Tibial nerve (tissue), 4 donors: ENCODE measurements around the gene FAM171A1. TPM values are rescaled to one million over a fixed set of nuclear protein-coding genes. Genes with fewer than 3 reads are reported as not detected.
"Not testable (repeated sequence)": the region's sequence is repeated elsewhere in the genome, so short reads cannot be mapped to it uniquely, and the experiment has no call there.

Experiments used
- DNase-seq, 2 donors: peaks; one replicate each; pipeline ENCODE4 v3.0.0-alpha.2; 2019; ENCODE audit warnings: low spot score in 2 of 2
- H3K27ac ChIP-seq, 4 donors: fragments of 200-600 bp; sonication (generic) in 3 of 4; one replicate each; pipeline ENCODE4 v1.5.1; 2017 to 2019; ENCODE audit warnings: mild to moderate bottlenecking in 1 of 4
- H3K27me3 ChIP-seq, 2 donors: fragments of 200-600 bp; sonication (generic) in 1 of 2; one replicate each; pipeline versions ENCODE4 v1.5.1 to v1.6.0; 2017 to 2019
- H3K36me3 ChIP-seq, 3 donors: fragments of 200-600 bp; sonication (generic); one replicate each; pipeline ENCODE4 v1.5.1; 2018 to 2019
- H3K4me1 ChIP-seq, 4 donors: fragments of 200-600 bp; sonication (generic) in 3 of 4; one replicate each; pipeline ENCODE4 v1.5.1; 2017 to 2019
- H3K4me3 ChIP-seq, 4 donors: fragments of 200-600 bp; sonication (generic) in 3 of 4; one replicate each; pipeline ENCODE4 v1.5.1; 2017 to 2019; ENCODE audit warnings: mild to moderate bottlenecking in 1 of 4, moderate library complexity in 1 of 4
- H3K9me3 ChIP-seq, 4 donors: fragments of 200-600 bp; sonication (generic) in 3 of 4; one replicate each; pipeline ENCODE4 v1.5.1; 2017 to 2019
- CTCF ChIP-seq, 5 experiments: fragments of 200-600 bp in 3 of 5; fragments of 450-650 bp in 2 of 5; sonication (generic) in 3 of 5; IDR thresholded peaks; one replicate each; pipeline ENCODE4 v1.5.1; 2016 to 2019; ENCODE audit warnings: antibody characterized with exemption in 5 of 5, mild to moderate bottlenecking in 3 of 5, moderate library complexity in 2 of 5
- EP300 ChIP-seq, 2 donors: sonication (generic); formaldehyde crosslinking; IDR thresholded peaks; one replicate each; pipeline ENCODE4 v1.6.1; 2017; ENCODE audit warnings: antibody characterized with exemption in 2 of 2, mild to moderate bottlenecking in 1 of 2
- POLR2A ChIP-seq, 2 donors: fragments of 450-650 bp; IDR thresholded peaks; one replicate each; pipeline ENCODE4 v1.6.1; 2017; ENCODE audit warnings: antibody characterized with exemption in 2 of 2, mild to moderate bottlenecking in 2 of 2, moderate library complexity in 2 of 2
- WGBS, 2 donors: methylation state at CpG; one replicate each; pipeline ENCODE4 v1.1.5; 2018; 5-methylcytosine and 5-hydroxymethylcytosine counted together
- total RNA-seq, 4 donors: library from RNA; depleted of rRNA; stranded (reverse); fragments of >200 nt; gene quantifications; one replicate each; pipeline ENCODE4 v1.1.0, GENCODE V29; 2016

Gene FAM171A1
- total RNA-seq, 4 donors from 2014 or later = 15.3 to 31.2 (median 21.2) TPM

GRCh38 chr10:15393139-15393825, 22.2 kb upstream of the FAM171A1 start:
- no peak overlapping the region for H3K27ac ChIP-seq
- H3K9me3 ChIP-seq = no peaks in the 10 kb centered on the region
- no peaks in the 10 kb centered on the region for H3K27me3 ChIP-seq
- TF ChIP-seq CTCF (IDR thresholded peaks at IDR 0.05) (no peak), EP300 (IDR thresholded peaks at IDR 0.05) (no peak), POLR2A (IDR thresholded peaks at IDR 0.05) (no peak)
- H3K36me3 ChIP-seq = no peaks in the 10 kb centered on the region
- no peak for DNase-seq
- H3K4me3 ChIP-seq = no peak overlapping the region
- WGBS, 2 donors = 60 to 63% methylated on average over 4 of the region's 4 CpGs
- no peaks in the 10 kb centered on the region for H3K4me1 ChIP-seq

- no peaks in the 10 kb centered on the region for H3K27me3 ChIP-seq
- WGBS, 2 donors = 81 to 86% methylated on average over 5 of the region's 5 CpGs
- TF ChIP-seq POLR2A (IDR thresholded peaks at IDR 0.05) (no peak), EP300 (IDR thresholded peaks at IDR 0.05) (no peak), CTCF (IDR thresholded peaks at IDR 0.05) (no peak)
- H3K27ac ChIP-seq = no peak overlapping the region
- H3K4me1 ChIP-seq = no peaks in the 10 kb centered on the region
- no peaks in the 10 kb centered on the region for H3K36me3 ChIP-seq
- H3K9me3 ChIP-seq = no peaks in the 10 kb centered on the region
- no peak overlapping the region for H3K4me3 ChIP-seq
- DNase-seq = no peak
Observed at GRCh38 chr10:15391491-15391890, 20.4 kb upstream of the FAM171A1 start.

GRCh38 chr10:15388172-15388571, 17.1 kb upstream of the FAM171A1 start:
- not testable (repeated sequence) for H3K9me3 ChIP-seq, DNase-seq, H3K4me3 ChIP-seq, H3K4me1 ChIP-seq, H3K27ac ChIP-seq, H3K27me3 ChIP-seq, H3K36me3 ChIP-seq
- WGBS, 2 donors = 94 to 96% methylated on average over 7 of the region's 7 CpGs

GRCh38 chr10:15387021-15387420, 15.9 kb upstream of the FAM171A1 start:
- Histone ChIP-seq H3K4me1 (no peaks in the 10 kb centered on the region), H3K27me3 (peaks cover 0 to 3% of the 10 kb centered on the region in 2 donors), H3K4me3 (no peak overlapping the region), H3K27ac (no peak overlapping the region), H3K9me3 (no peaks in the 10 kb centered on the region), H3K36me3 (no peaks in the 10 kb centered on the region)
- DNase-seq = no peak
- TF ChIP-seq POLR2A (IDR thresholded peaks at IDR 0.05) (no peak), EP300 (IDR thresholded peaks at IDR 0.05) (no peak), CTCF (IDR thresholded peaks at IDR 0.05) (no peak)
- WGBS, 2 donors = 39 to 42% methylated on average over 5 of the region's 5 CpGs

GRCh38 chr10:15385552-15386455, 14.7 kb upstream of the FAM171A1 start:
- WGBS, 2 donors = 61 to 63% methylated on average over 17 of the region's 17 CpGs
- DNase-seq = no peak
- Histone ChIP-seq H3K4me3 (no peak overlapping the region), H3K9me3 (no peaks in the 10 kb centered on the region), H3K4me1 (no peaks in the 10 kb centered on the region), H3K36me3 (no peaks in the 10 kb centered on the region), H3K27ac (peak overlapping the region in 1 of 4 donors; percentile 26), H3K27me3 (peaks cover 0 to 3% of the 10 kb centered on the region in 2 donors)
- no peak for TF ChIP-seq EP300 (IDR thresholded peaks at IDR 0.05)
- TF ChIP-seq POLR2A (IDR thresholded peaks at IDR 0.05) = no peak
- no peak for TF ChIP-seq CTCF (IDR thresholded peaks at IDR 0.05)
